ENCODE measurements around the gene ZSCAN20.

The ZSCAN20 gene

DNA sequence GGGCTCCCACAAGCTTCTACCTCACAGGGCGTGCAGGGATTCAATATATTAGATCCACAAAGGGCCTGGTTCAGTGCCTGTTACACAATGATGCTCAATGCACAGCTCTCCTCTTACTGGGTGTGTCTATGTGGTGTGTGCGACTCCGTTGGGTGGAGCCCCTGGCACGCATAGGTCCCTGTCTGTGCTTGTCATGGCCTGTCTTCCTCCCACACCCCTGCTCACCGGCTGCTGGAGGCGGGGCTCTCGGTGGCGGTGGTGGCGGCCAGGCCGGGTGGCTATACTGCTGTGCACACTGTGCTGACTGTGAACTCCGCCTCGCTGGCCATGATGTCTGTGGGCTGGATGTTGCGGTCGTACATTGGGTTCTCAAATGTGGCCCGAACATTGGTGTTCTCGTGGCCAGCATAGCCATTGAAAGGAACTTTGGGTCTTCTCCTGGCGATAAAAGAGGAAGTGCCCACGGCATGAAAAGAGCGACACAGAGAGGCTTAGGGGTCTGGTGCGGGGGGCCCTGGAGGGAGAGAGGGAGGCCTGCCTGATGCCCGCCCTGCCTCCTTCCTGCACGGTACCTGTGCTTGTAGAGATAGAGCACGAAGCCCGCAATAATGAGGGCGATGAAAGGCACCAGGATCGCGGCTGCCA, 46.9 kb downstream of the ZSCAN20 start:
- DNase-seq (ENCODE audit: low read depth): no peak
- no peak overlapping the region for H3K4me3 ChIP-seq (ENCODE audit: low read depth, low read length)
- no peak for TF ChIP-seq CTCF (IDR thresholded peaks at IDR 0.05; ENCODE audit: low read depth, low read length, missing control alignments)

- H3K4me3 ChIP-seq (ENCODE audit: low read depth, low read length): no peak overlapping the region
- TF ChIP-seq CTCF (IDR thresholded peaks at IDR 0.05; ENCODE audit: low read depth, low read length, missing control alignments): no peak
- no peak for DNase-seq (ENCODE audit: low read depth)
These were observed 52.1 kb downstream of the ZSCAN20 start for GRCh38 chr1:33524586-33524985.

- no peak for TF ChIP-seq CTCF (IDR thresholded peaks at IDR 0.05; ENCODE audit: low read depth, low read length, missing control alignments)
- no peak overlapping the region for H3K4me3 ChIP-seq (ENCODE audit: low read depth, low read length)
- DNase-seq (ENCODE audit: low read depth): no peak
These were observed 55.5 kb downstream of the ZSCAN20 start for GRCh38 chr1:33527934-33528333.

DNA sequence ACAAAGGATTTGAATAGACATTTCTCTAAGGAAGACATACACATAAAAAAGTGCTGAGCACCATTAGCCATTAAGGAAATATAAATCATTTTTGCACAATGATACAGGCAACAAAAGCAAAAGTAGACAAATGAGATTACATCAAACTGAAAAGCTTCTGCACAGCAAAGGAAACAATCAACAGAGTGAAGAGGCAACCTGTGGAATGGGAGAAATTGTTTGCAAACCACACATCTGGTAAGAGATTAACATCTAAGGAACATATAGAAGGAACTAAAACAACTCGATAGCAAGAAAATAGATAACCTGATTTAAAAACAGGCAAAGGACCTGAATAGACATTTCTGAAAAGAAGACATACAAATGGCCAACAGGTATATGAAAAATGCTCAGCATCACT, 57.5 kb downstream of the ZSCAN20 start:
- no peak overlapping the region for H3K4me3 ChIP-seq (ENCODE audit: low read depth, low read length)
- DNase-seq (ENCODE audit: low read depth): no peak
- TF ChIP-seq CTCF (IDR thresholded peaks at IDR 0.05; ENCODE audit: low read depth, low read length, missing control alignments): no peak

- H3K4me3 ChIP-seq (ENCODE audit: low read depth, low read length): no peak overlapping the region
- no peak for DNase-seq (ENCODE audit: low read depth)
- no peak for TF ChIP-seq CTCF (IDR thresholded peaks at IDR 0.05; ENCODE audit: low read depth, low read length, missing control alignments)
These were observed 59.8 kb downstream of the ZSCAN20 start for GRCh38 chr1:33532250-33532649.

DNA sequence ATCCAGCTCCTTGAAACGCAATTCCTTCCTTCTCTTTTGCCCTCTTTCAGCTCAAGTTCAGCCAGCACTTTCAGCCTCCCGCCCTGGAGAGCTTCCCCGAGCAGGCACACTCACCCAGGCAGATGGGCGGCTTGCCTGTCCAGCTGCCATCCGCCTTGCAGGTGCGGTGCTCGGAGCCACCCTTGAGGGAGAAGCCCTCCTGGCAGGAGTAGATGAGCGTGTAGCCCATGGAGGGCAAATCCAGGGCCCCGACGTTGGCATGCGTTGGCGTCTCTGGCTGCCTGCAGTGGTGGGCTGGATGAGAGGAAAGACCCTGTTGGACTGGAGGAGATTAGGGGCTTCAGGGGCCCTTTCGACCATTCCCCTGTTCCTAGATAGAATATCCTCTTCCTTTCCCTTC, 60.5 kb downstream of the ZSCAN20 start:
- DNase-seq (ENCODE audit: low read depth): no peak
- no peak for TF ChIP-seq CTCF (IDR thresholded peaks at IDR 0.05; ENCODE audit: low read depth, low read length, missing control alignments)
- H3K4me3 ChIP-seq (ENCODE audit: low read depth, low read length): no peak overlapping the region

GRCh38 chr1:33535334-33535733, 62.9 kb downstream of the ZSCAN20 start:
- DNase-seq (ENCODE audit: low read depth): no peak
- no peak overlapping the region for H3K4me3 ChIP-seq (ENCODE audit: low read depth, low read length)
- no peak for TF ChIP-seq CTCF (IDR thresholded peaks at IDR 0.05; ENCODE audit: low read depth, low read length, missing control alignments)

Measured in GM12864 (cell line).